GM12873 (cell line): ENCODE results near the gene MAGI1.
A peak's percentile ranks its signal among the peaks of the same experiment; 100 is the strongest.

ENCODE experiments used
- TF ChIP-seq, protein P1 (sequence below): IDR thresholded peaks from 2 replicates; pipeline ENCODE4 v1.5.1; 2012; ENCODE audit warnings: low read depth, mild to moderate bottlenecking, moderate library complexity, low read length, control low read depth; ENCODE audit not compliant: insufficient read depth; ENCODE audit errors: missing control alignments

Gene MAGI1

GRCh38 chr3:65732051-65732935 lies 306.4 kb downstream of the MAGI1 start:
- TF ChIP-seq, protein P1, sequence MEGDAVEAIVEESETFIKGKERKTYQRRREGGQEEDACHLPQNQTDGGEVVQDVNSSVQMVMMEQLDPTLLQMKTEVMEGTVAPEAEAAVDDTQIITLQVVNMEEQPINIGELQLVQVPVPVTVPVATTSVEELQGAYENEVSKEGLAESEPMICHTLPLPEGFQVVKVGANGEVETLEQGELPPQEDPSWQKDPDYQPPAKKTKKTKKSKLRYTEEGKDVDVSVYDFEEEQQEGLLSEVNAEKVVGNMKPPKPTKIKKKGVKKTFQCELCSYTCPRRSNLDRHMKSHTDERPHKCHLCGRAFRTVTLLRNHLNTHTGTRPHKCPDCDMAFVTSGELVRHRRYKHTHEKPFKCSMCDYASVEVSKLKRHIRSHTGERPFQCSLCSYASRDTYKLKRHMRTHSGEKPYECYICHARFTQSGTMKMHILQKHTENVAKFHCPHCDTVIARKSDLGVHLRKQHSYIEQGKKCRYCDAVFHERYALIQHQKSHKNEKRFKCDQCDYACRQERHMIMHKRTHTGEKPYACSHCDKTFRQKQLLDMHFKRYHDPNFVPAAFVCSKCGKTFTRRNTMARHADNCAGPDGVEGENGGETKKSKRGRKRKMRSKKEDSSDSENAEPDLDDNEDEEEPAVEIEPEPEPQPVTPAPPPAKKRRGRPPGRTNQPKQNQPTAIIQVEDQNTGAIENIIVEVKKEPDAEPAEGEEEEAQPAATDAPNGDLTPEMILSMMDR, result peak; percentile 82

- TF ChIP-seq, protein P1, result no peak
These were observed 308.3 kb downstream of the MAGI1 start for GRCh38 chr3:65730449-65730848.

DNA sequence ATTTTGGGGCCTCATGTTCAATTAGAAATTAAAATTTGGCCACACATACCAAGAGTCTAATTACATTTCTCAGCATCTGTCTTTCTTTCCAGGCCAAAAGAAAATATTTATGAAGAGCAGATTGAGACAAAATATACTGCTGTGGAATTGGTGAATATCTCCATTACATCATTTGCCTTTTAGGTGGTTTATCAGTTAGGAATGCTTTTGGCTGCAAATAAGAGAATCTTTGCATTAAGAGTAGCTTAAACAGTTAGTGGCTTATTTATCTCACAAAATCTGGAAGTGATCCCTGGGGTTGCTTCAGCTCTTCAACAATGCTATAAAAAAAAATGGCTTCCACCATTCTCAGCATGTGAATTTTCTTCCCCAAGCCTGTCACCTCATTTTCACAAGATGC lies 308.7 kb downstream of the MAGI1 start:
- TF ChIP-seq, protein P1, result no peak

GRCh38 chr3:65729555-65729954 lies 309.2 kb downstream of the MAGI1 start:
- TF ChIP-seq, protein P1, result no peak

GRCh38 chr3:65728138-65728537 lies 310.6 kb downstream of the MAGI1 start:
- TF ChIP-seq, protein P1, result no peak

GRCh38 chr3:65723985-65724384 lies 314.7 kb downstream of the MAGI1 start:
- TF ChIP-seq, protein P1, result no peak

DNA sequence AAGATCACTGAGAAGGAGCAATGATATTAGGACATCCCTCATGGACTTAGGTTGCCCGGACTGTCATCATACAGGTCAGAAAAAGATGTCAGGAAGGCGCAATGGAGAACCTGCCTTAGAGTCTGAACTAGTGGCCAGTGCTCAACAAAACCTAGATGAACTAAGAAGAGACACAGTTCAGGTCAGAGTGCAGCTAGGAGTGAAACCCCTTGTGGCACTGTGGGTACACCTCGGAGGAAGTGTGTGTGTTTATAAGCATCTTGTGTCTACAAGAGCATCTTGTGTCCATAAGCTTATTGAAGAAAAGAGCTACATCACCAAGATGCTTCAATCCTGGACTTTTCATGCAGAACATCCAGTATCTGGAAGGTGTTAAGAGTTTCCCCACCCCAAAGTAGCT lies 315.7 kb downstream of the MAGI1 start:
- TF ChIP-seq, protein P1, result no peak
